Measurements from ENCODE around the gene LSM14A.

DNA sequence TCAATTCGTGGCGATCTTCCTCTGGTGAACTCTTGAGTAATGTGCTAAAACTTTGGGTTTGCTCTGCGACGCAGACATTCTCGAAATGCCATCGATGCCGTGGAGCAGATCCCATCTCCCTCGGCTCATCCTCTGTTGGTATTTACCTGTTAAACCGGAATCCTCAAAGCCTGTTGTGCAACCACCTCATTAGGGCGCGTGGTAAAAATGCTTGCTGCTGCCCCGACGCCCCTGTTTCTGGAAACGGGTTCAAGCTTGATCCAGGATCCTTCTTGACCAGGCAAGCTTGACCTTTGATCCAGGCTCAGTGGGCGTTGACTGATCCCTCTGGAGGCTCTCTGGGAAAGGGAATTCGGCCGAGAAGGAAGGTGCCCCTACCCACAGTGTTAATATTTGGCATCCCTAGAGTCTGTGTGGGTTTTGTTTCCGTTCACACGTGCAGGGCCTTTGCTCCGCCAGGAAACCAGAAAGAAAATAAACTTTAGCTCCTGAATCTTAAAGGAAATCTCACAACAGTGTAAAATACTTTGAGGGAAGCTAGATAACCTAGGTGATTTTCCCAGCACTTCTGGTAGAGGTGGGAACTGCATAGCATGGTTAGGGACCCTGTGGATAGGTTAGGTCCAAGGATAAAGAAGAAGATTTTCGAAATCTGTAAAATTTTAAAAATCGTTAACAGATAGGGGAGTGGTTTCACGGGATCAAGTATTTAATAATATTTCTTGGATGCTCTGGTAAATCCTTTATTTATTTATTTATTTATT is 1.1 kb downstream of the LSM14A start:
- TF ChIP-seq, protein P1, sequence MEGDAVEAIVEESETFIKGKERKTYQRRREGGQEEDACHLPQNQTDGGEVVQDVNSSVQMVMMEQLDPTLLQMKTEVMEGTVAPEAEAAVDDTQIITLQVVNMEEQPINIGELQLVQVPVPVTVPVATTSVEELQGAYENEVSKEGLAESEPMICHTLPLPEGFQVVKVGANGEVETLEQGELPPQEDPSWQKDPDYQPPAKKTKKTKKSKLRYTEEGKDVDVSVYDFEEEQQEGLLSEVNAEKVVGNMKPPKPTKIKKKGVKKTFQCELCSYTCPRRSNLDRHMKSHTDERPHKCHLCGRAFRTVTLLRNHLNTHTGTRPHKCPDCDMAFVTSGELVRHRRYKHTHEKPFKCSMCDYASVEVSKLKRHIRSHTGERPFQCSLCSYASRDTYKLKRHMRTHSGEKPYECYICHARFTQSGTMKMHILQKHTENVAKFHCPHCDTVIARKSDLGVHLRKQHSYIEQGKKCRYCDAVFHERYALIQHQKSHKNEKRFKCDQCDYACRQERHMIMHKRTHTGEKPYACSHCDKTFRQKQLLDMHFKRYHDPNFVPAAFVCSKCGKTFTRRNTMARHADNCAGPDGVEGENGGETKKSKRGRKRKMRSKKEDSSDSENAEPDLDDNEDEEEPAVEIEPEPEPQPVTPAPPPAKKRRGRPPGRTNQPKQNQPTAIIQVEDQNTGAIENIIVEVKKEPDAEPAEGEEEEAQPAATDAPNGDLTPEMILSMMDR (conservative IDR thresholded peaks at IDR 0.05; ENCODE audit: low read length), result no peak
- TF ChIP-seq EZH2phosphoT487 (IDR thresholded peaks at IDR 0.05; ENCODE audit: borderline replicate concordance), result no peak
